ENCODE results near the gene PALLD. TPM values are rescaled to one million over a fixed set of nuclear protein-coding genes. Genes with fewer than 3 reads are reported as not detected.
"Not testable (repeated sequence)": the region's sequence is repeated elsewhere in the genome, so short reads cannot be mapped to it uniquely, and the experiment has no call there.

PALLD gene
- total RNA-seq, 1 donor from 2014 or later: 58.7 TPM

DNA sequence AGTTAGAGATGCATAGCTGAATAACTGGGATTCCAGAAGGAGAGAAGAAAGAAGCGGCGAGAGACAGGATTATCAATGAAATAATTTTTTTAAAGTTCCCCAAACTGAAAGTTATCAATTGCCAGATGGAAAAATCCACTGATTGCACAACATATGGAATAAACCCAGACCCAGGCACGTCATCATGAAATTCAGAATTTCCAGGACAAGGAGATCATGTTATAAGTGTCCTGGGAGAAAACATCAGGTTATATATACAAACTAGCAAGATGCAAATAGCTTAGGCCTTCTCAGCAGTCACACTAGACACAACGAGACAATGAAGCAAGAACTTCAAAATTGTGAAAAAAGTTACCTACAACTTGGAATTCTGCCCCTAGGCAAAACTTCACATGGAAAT is 200.0 kb downstream of the PALLD start:
- no peak overlapping the region for H3K27ac Mint-ChIP-seq (ENCODE audit: unreplicated experiment)
- TF ChIP-seq, protein P1, sequence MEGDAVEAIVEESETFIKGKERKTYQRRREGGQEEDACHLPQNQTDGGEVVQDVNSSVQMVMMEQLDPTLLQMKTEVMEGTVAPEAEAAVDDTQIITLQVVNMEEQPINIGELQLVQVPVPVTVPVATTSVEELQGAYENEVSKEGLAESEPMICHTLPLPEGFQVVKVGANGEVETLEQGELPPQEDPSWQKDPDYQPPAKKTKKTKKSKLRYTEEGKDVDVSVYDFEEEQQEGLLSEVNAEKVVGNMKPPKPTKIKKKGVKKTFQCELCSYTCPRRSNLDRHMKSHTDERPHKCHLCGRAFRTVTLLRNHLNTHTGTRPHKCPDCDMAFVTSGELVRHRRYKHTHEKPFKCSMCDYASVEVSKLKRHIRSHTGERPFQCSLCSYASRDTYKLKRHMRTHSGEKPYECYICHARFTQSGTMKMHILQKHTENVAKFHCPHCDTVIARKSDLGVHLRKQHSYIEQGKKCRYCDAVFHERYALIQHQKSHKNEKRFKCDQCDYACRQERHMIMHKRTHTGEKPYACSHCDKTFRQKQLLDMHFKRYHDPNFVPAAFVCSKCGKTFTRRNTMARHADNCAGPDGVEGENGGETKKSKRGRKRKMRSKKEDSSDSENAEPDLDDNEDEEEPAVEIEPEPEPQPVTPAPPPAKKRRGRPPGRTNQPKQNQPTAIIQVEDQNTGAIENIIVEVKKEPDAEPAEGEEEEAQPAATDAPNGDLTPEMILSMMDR (conservative IDR thresholded peaks at IDR 0.05): no peak
- H3K9me3 Mint-ChIP-seq: no peaks in the 10 kb centered on the region
- peaks cover 10% of the 10 kb centered on the region for H3K4me1 Mint-ChIP-seq
- H3K4me3 Mint-ChIP-seq: no peak overlapping the region
- DNase-seq (ENCODE audit: low read depth, low spot score): no peak
- H3K27me3 Mint-ChIP-seq (ENCODE audit: low read depth): no peaks in the 10 kb centered on the region
- H3K36me3 Mint-ChIP-seq (ENCODE audit: low read depth): no peaks in the 10 kb centered on the region

DNA sequence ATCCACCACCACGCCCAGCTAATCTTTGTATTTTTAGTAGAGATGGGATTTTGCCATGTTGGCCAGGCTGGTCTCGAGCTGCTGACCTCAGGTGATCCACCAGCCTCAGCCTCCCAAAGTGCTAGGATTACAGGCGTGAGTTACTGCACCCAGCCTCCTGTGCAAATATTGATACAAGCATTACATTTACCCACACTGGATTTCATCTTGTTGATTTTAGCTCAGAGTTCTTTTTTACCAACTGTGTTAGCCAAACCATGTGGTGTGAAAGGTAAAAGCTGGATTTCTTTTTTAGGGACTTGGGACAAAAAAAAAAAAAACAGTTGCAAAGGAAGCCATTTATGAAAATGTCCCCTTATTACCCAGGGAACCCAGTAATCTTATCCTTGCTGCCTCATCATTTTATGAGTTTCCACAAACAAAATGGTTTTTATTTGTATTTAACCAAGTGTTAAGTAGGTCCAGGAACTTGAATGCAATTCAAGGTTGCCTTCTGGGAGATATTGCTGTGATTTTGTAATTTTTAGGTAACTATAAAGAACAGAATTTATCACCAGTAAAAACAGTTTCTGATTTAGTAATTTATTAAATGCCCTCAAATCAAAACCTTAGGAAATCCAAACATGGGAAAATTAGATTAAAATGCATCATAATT is 202.5 kb downstream of the PALLD start:
- peaks cover 7% of the 10 kb centered on the region for H3K4me1 Mint-ChIP-seq
- no peak overlapping the region for H3K27ac Mint-ChIP-seq (ENCODE audit: unreplicated experiment)
- no peaks in the 10 kb centered on the region for H3K36me3 Mint-ChIP-seq (ENCODE audit: low read depth)
- no peak for DNase-seq (ENCODE audit: low read depth, low spot score)
- TF ChIP-seq, protein P1 (conservative IDR thresholded peaks at IDR 0.05): no peak
- no peaks in the 10 kb centered on the region for H3K9me3 Mint-ChIP-seq
- no peak overlapping the region for H3K4me3 Mint-ChIP-seq
- no peaks in the 10 kb centered on the region for H3K27me3 Mint-ChIP-seq (ENCODE audit: low read depth)

DNA sequence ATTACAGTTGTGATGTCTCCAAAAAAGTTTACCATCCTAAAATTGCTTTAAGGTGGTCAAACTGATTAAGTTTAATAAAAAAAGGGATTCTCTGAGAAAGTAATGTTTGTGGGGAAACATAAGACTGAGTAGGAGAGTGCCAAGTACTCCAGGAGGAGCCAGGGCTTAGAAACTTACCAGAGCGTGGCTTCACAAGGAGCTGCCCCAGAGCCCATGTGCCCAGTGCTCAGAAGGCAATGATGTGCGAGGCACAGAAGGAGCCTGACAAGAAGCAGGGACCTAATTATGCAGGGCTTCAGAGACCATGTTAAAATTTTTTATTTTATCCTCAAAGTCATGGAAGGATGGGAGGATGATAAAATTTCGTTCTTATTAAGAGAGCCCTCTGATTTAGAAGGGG is 204.2 kb downstream of the PALLD start:
- Mint-ChIP-seq H3K4me3 (no peak overlapping the region), H3K4me1 (no peaks in the 10 kb centered on the region), H3K36me3 (ENCODE audit: low read depth) (no peaks in the 10 kb centered on the region), H3K27me3 (ENCODE audit: low read depth) (no peaks in the 10 kb centered on the region), H3K27ac (ENCODE audit: unreplicated experiment) (peak overlapping the region; percentile 50), H3K9me3 (no peaks in the 10 kb centered on the region)
- TF ChIP-seq, protein P1 (conservative IDR thresholded peaks at IDR 0.05): no peak
- no peak for DNase-seq (ENCODE audit: low read depth, low spot score)

DNA sequence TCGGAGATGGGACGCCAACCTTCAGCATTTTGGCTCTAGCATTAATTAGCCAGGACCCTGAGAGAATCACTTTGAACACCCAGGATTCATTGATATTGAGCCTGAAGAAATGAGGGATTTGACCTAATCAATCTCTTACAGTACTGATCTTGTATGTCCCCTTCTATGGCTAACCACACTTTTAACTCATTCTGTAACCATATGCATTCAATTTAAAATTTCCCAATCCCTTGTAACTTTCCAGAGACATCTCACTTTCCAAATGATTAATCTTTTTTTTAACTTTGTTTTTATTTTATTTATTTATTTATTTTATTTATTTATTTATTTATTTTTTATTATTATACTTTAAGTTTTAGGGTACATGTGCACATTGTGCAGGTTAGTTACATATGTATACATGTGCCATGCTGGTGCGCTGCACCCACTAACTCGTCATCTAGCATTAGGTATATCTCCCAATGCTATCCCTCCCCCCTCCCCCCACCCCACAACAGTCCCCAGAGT is 205.8 kb downstream of the PALLD start:
- not testable (repeated sequence) for H3K4me3 Mint-ChIP-seq; H3K27me3 Mint-ChIP-seq (ENCODE audit: low read depth); H3K36me3 Mint-ChIP-seq (ENCODE audit: low read depth); H3K4me1 Mint-ChIP-seq; H3K9me3 Mint-ChIP-seq; H3K27ac Mint-ChIP-seq (ENCODE audit: unreplicated experiment); DNase-seq (ENCODE audit: low read depth, low spot score)

DNA sequence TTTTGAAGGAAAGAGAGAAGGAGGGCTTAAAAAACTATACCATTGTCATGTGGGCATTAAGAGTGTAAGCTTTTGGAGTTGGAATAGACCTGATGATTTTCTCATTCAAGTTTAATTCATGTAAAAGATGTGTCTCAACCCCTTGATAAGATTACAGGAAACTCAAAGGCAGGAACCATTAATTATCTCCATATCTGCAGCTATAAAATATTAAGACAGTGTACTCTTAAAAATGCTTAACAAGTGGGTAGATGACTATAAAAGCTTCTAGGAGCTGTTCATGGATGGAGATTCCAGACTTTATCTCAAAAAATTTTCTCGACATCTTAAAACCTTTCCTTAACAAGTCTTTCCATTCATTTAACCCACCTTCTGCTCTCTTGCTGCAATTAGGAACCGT is 208.3 kb downstream of the PALLD start:
- Mint-ChIP-seq H3K36me3 (ENCODE audit: low read depth) (no peaks in the 10 kb centered on the region), H3K27me3 (ENCODE audit: low read depth) (no peaks in the 10 kb centered on the region), H3K9me3 (no peaks in the 10 kb centered on the region), H3K4me3 (no peak overlapping the region), H3K27ac (ENCODE audit: unreplicated experiment) (no peak overlapping the region), H3K4me1 (no peaks in the 10 kb centered on the region)
- DNase-seq (ENCODE audit: low read depth, low spot score): no peak
- TF ChIP-seq, protein P1 (conservative IDR thresholded peaks at IDR 0.05): no peak

DNA sequence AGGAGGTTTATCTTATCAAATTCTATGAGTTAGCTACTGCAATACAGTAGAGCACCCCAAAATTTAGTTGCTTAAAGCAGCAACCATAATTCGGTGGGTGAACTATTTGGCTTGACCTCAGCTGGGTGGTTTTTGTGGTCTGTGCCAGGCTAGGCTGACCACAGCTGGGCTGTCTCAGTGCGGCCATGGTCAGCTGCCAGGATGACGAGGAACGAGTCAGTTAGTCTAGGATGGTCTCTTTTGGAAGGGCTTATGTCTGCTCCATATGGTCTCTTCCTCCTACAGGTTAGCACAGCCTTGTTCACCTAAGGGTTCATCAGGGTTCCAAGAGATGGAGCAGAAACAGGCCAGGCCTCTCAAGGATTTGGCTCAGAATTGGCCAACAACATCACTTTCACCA is 210.4 kb downstream of the PALLD start:
- no peak overlapping the region for H3K27ac Mint-ChIP-seq (ENCODE audit: unreplicated experiment)
- H3K4me1 Mint-ChIP-seq: no peaks in the 10 kb centered on the region
- peaks cover 4% of the 10 kb centered on the region for H3K36me3 Mint-ChIP-seq (ENCODE audit: low read depth)
- DNase-seq (ENCODE audit: low read depth, low spot score): no peak
- TF ChIP-seq, protein P1 (conservative IDR thresholded peaks at IDR 0.05): no peak
- H3K27me3 Mint-ChIP-seq (ENCODE audit: low read depth): no peaks in the 10 kb centered on the region
- no peaks in the 10 kb centered on the region for H3K9me3 Mint-ChIP-seq
- H3K4me3 Mint-ChIP-seq: no peak overlapping the region

Measured in neural crest cell (in vitro differentiated cells).